H9 (cell line): ENCODE measurements around the gene RASSF8. TPM values are rescaled to one million over a fixed set of nuclear protein-coding genes. Genes with fewer than 3 reads are reported as not detected.

Experiments
- DNase-seq: peaks from one replicate; pipeline ENCODE4 v3.0.0-alpha.2; 2017
- H2AFZ ChIP-seq: one replicate; pipeline ENCODE4 v1.6.1; 2013; ENCODE audit warnings: mild to moderate bottlenecking, low read length, control low read depth, moderate library complexity
- H2AK5ac ChIP-seq: 2 replicates; pipeline ENCODE4 v1.6.1; 2013; ENCODE audit warnings: low read length, control low read depth, mixed read lengths; ENCODE audit not compliant: insufficient read length
- H2BK120ac ChIP-seq: one replicate; pipeline ENCODE4 v1.6.1; 2013; ENCODE audit warnings: low read depth, mild to moderate bottlenecking, low read length, control low read depth, inconsistent platforms; ENCODE audit not compliant: poor library complexity, severe bottlenecking
- H2BK12ac ChIP-seq: 2 replicates; pipeline ENCODE4 v1.6.1; 2013; ENCODE audit warnings: low read length, control low read depth, mixed read lengths, low read depth; ENCODE audit not compliant: insufficient read length
- H2BK15ac ChIP-seq: 2 replicates; pipeline ENCODE4 v1.6.1; 2013; ENCODE audit warnings: low read depth, low read length, control low read depth
- H2BK20ac ChIP-seq: one replicate; pipeline ENCODE4 v1.6.1; 2013; ENCODE audit warnings: low read depth, mild to moderate bottlenecking, low read length, control low read depth, inconsistent platforms; ENCODE audit not compliant: poor library complexity, severe bottlenecking
- H2BK5ac ChIP-seq: 2 replicates; pipeline ENCODE4 v1.6.1; 2013; ENCODE audit warnings: low read length, control low read depth, mixed read lengths; ENCODE audit not compliant: insufficient read length
- H3K14ac ChIP-seq: 2 replicates; pipeline ENCODE4 v1.6.1; 2013; ENCODE audit warnings: low read length, control low read depth; ENCODE audit not compliant: insufficient read depth
- H3K18ac ChIP-seq: 2 replicates; pipeline ENCODE4 v1.6.1; 2013; ENCODE audit warnings: low read depth, mild to moderate bottlenecking, mixed read lengths, low read length, control low read depth; ENCODE audit not compliant: insufficient read length
- H3K23ac ChIP-seq: 2 replicates; pipeline ENCODE4 v1.6.1; 2013; ENCODE audit warnings: low read length, control low read depth, mixed read lengths, low read depth; ENCODE audit not compliant: insufficient read length
- H3K23me2 ChIP-seq: 2 replicates; pipeline ENCODE4 v1.6.1; 2013; ENCODE audit warnings: low read depth, mild to moderate bottlenecking, mixed read lengths, low read length, control low read depth; ENCODE audit not compliant: insufficient read length, poor library complexity, severe bottlenecking
- H3K27ac ChIP-seq: 2 replicates; pipeline ENCODE4 v1.5.1; 2013; ENCODE audit warnings: low read length, control low read depth, mixed read lengths, low read depth; ENCODE audit not compliant: insufficient read length
- H3K27me3 ChIP-seq: 2 replicates; pipeline ENCODE4 v1.6.1; 2013; ENCODE audit warnings: low read length, control low read depth, inconsistent platforms; ENCODE audit not compliant: insufficient read depth
- H3K4ac ChIP-seq: 2 replicates; pipeline ENCODE4 v1.6.1; 2013; ENCODE audit warnings: low read depth, mild to moderate bottlenecking, control low read depth, inconsistent platforms, low read length, moderate library complexity
- H3K4me1 ChIP-seq: 2 replicates; pipeline ENCODE4 v1.6.1; 2013; ENCODE audit warnings: low read length, control low read depth, inconsistent platforms; ENCODE audit not compliant: insufficient read depth
- H3K4me2 ChIP-seq: 2 replicates; pipeline ENCODE4 v1.6.1; 2013; ENCODE audit warnings: low read length, control low read depth, mixed read lengths; ENCODE audit not compliant: insufficient read length, insufficient read depth
- H3K56ac ChIP-seq: 2 replicates; pipeline ENCODE4 v1.6.1; 2013; ENCODE audit warnings: low read depth, mild to moderate bottlenecking, mixed read lengths, low read length, control low read depth; ENCODE audit not compliant: insufficient read length
- H3K79me1 ChIP-seq: 2 replicates; pipeline ENCODE4 v1.6.1; 2013; ENCODE audit warnings: low read depth, mild to moderate bottlenecking, moderate library complexity, low read length, control low read depth, inconsistent platforms; ENCODE audit not compliant: insufficient read depth, poor library complexity, severe bottlenecking
- H3K79me2 ChIP-seq: 2 replicates; pipeline ENCODE4 v1.6.1; 2013; ENCODE audit warnings: low read length, control low read depth, inconsistent platforms; ENCODE audit not compliant: insufficient read depth
- H3K9ac ChIP-seq: 2 replicates; pipeline ENCODE4 v1.6.1; 2013; ENCODE audit warnings: low read length, control low read depth, mixed read lengths; ENCODE audit not compliant: insufficient read length; ENCODE audit errors: extremely low read depth
- H3K9me3 ChIP-seq: one replicate; pipeline ENCODE4 v1.6.1; 2013; ENCODE audit warnings: low read depth, low read length, inconsistent platforms; ENCODE audit not compliant: control insufficient read depth
- H3T11ph ChIP-seq: one replicate; pipeline ENCODE4 v1.6.1; 2013; ENCODE audit warnings: mild to moderate bottlenecking, low read length, control low read depth, inconsistent platforms
- H4K20me1 ChIP-seq: one replicate; pipeline ENCODE4 v1.6.1; 2013; ENCODE audit not compliant: control insufficient read depth, insufficient read length, insufficient read depth
- H4K5ac ChIP-seq: 2 replicates; pipeline ENCODE4 v1.6.1; 2013; ENCODE audit warnings: low read depth, mild to moderate bottlenecking, mixed read lengths, low read length, control low read depth; ENCODE audit not compliant: insufficient read length
- H4K8ac ChIP-seq: replicated peaks from 2 replicates; pipeline ENCODE4 v1.6.1; 2013; ENCODE audit warnings: low read length, control low read depth, mixed read lengths, low read depth; ENCODE audit not compliant: insufficient read length
- H4K91ac ChIP-seq: 2 replicates; pipeline ENCODE4 v1.6.1; 2013; ENCODE audit warnings: low read depth, mild to moderate bottlenecking, moderate library complexity, mixed read lengths, low read length, control low read depth; ENCODE audit not compliant: insufficient read length
- H3K27ac Mint-ChIP-seq, 3 experiments: 2 replicates in 2 of 3; 3 replicates in 1 of 3; pipeline ENCODE4 v1.8.0; 2020 to 2021; ENCODE audit warnings: mixed read lengths in 3 of 3, mild to moderate bottlenecking in 1 of 3, moderate library complexity in 1 of 3
- H3K27me3 Mint-ChIP-seq: 2 replicates; pipeline ENCODE4 v1.8.0; 2021; ENCODE audit warnings: low read depth, mild to moderate bottlenecking, moderate library complexity, mixed read lengths
- H3K36me3 Mint-ChIP-seq, 3 experiments: 2 replicates in 2 of 3; 3 replicates in 1 of 3; pipeline ENCODE4 v1.8.0; 2020 to 2021; ENCODE audit warnings: low read depth in 3 of 3, mixed read lengths in 3 of 3; ENCODE audit not compliant: insufficient read depth in 1 of 3
- H3K4me1 Mint-ChIP-seq, 2 experiments: 2 replicates each; pipeline ENCODE4 v1.8.0; 2020; ENCODE audit warnings: mixed read lengths in 2 of 2
- H3K4me3 Mint-ChIP-seq, 2 experiments: 2 replicates in 1 of 2; 3 replicates in 1 of 2; pipeline ENCODE4 v1.8.0; 2020 to 2021; ENCODE audit warnings: mild to moderate bottlenecking in 2 of 2, mixed read lengths in 2 of 2, moderate library complexity in 1 of 2
- H3K9me3 Mint-ChIP-seq, 2 experiments: 2 replicates in 1 of 2; 3 replicates in 1 of 2; pipeline ENCODE4 v1.8.0; 2020; ENCODE audit warnings: mild to moderate bottlenecking in 2 of 2, mixed read lengths in 2 of 2, moderate library complexity in 1 of 2
- CTCF ChIP-seq: fragments of 200-600 bp; sonication (generic); conservative IDR thresholded peaks from 3 replicates; pipeline ENCODE4 v1.8.0; 2021; ENCODE audit warnings: antibody characterized with exemption, mild to moderate bottlenecking
- WGBS: extraction: QIAGEN DNeasy Blood & Tissue Kit; methylation state at CpG from one replicate; pipeline ENCODE4 v1.1.7; 2013; ENCODE audit warnings: missing lambda C conversion rate, low lambda C conversion rate, mixed read lengths; ENCODE audit not compliant: insufficient read length; ENCODE audit errors: extremely low coverage; 5-methylcytosine and 5-hydroxymethylcytosine counted together
- total RNA-seq: library from RNA; stranded (reverse); gene quantifications from 2 replicates; pipeline ENCODE4 v1.2.1, GENCODE V29; 2021

RASSF8 gene
- total RNA-seq, 1 experiment from 2014 or later, result 38.8 TPM

GRCh38 chr12:25926536-25926935 is 31.9 kb upstream of the RASSF8 start:
- no peak overlapping the region for H3K4me3 Mint-ChIP-seq
- Histone ChIP-seq H3K23me2 (no peaks in the 10 kb centered on the region), H3K4me2 (no peak overlapping the region), H3T11ph (no peak overlapping the region), H2BK12ac (no peak overlapping the region), H2AFZ (no peak overlapping the region), H3K27me3 (no peaks in the 10 kb centered on the region), H4K20me1 (no peaks in the 10 kb centered on the region), H4K5ac (no peak overlapping the region), H3K4me1 (no peaks in the 10 kb centered on the region), H3K27ac (no peak overlapping the region), H3K79me2 (no peaks in the 10 kb centered on the region), H3K9ac (no peak overlapping the region), H3K56ac (no peak overlapping the region), H3K23ac (no peak overlapping the region), H4K8ac (no peak overlapping the region), H2BK5ac (no peak overlapping the region), H4K91ac (no peak overlapping the region), H3K18ac (no peak overlapping the region), H3K4ac (no peak overlapping the region), H3K9me3 (no peaks in the 10 kb centered on the region), H3K14ac (no peak overlapping the region), H3K79me1 (no peaks in the 10 kb centered on the region), H2BK120ac (no peak overlapping the region), H2BK15ac (no peak overlapping the region), H2AK5ac (no peak overlapping the region), H2BK20ac (no peak overlapping the region)
- no CpG with 5 or more reads among the region's 5 CpGs for WGBS
- H3K27ac Mint-ChIP-seq, result no peak overlapping the region
- H3K4me1 Mint-ChIP-seq, result peaks cover 4 to 8% of the 10 kb centered on the region in 2 experiments; a peak in 3 of 4 replicates
- H3K9me3 Mint-ChIP-seq, result no peaks in the 10 kb centered on the region
- no peaks in the 10 kb centered on the region for H3K36me3 Mint-ChIP-seq
- no peak for TF ChIP-seq CTCF
- no peak for DNase-seq
- no peaks in the 10 kb centered on the region for H3K27me3 Mint-ChIP-seq
